H9 (cell line): Measurements from ENCODE around the gene METTL25B. TPM values are rescaled to one million over a fixed set of nuclear protein-coding genes. Genes with fewer than 3 reads are reported as not detected.
A peak's percentile ranks its signal among the peaks of the same experiment; 100 is the strongest.

Experiments used
- DNase-seq: peaks from one replicate; pipeline ENCODE4 v3.0.0-alpha.2; 2017
- H2AFZ ChIP-seq: one replicate; pipeline ENCODE4 v1.6.1; 2013; ENCODE audit warnings: mild to moderate bottlenecking, low read length, control low read depth, moderate library complexity
- H2AK5ac ChIP-seq: 2 replicates; pipeline ENCODE4 v1.6.1; 2013; ENCODE audit warnings: low read length, control low read depth, mixed read lengths; ENCODE audit not compliant: insufficient read length
- H2BK120ac ChIP-seq: one replicate; pipeline ENCODE4 v1.6.1; 2013; ENCODE audit warnings: low read depth, mild to moderate bottlenecking, low read length, control low read depth, inconsistent platforms; ENCODE audit not compliant: poor library complexity, severe bottlenecking
- H2BK12ac ChIP-seq: 2 replicates; pipeline ENCODE4 v1.6.1; 2013; ENCODE audit warnings: low read length, control low read depth, mixed read lengths, low read depth; ENCODE audit not compliant: insufficient read length
- H2BK15ac ChIP-seq: 2 replicates; pipeline ENCODE4 v1.6.1; 2013; ENCODE audit warnings: low read depth, low read length, control low read depth
- H2BK20ac ChIP-seq: one replicate; pipeline ENCODE4 v1.6.1; 2013; ENCODE audit warnings: low read depth, mild to moderate bottlenecking, low read length, control low read depth, inconsistent platforms; ENCODE audit not compliant: poor library complexity, severe bottlenecking
- H2BK5ac ChIP-seq: 2 replicates; pipeline ENCODE4 v1.6.1; 2013; ENCODE audit warnings: low read length, control low read depth, mixed read lengths; ENCODE audit not compliant: insufficient read length
- H3K14ac ChIP-seq: 2 replicates; pipeline ENCODE4 v1.6.1; 2013; ENCODE audit warnings: low read length, control low read depth; ENCODE audit not compliant: insufficient read depth
- H3K18ac ChIP-seq: 2 replicates; pipeline ENCODE4 v1.6.1; 2013; ENCODE audit warnings: low read depth, mild to moderate bottlenecking, mixed read lengths, low read length, control low read depth; ENCODE audit not compliant: insufficient read length
- H3K23ac ChIP-seq: 2 replicates; pipeline ENCODE4 v1.6.1; 2013; ENCODE audit warnings: low read length, control low read depth, mixed read lengths, low read depth; ENCODE audit not compliant: insufficient read length
- H3K23me2 ChIP-seq: 2 replicates; pipeline ENCODE4 v1.6.1; 2013; ENCODE audit warnings: low read depth, mild to moderate bottlenecking, mixed read lengths, low read length, control low read depth; ENCODE audit not compliant: insufficient read length, poor library complexity, severe bottlenecking
- H3K27ac ChIP-seq: 2 replicates; pipeline ENCODE4 v1.5.1; 2013; ENCODE audit warnings: low read length, control low read depth, mixed read lengths, low read depth; ENCODE audit not compliant: insufficient read length
- H3K27me3 ChIP-seq: 2 replicates; pipeline ENCODE4 v1.6.1; 2013; ENCODE audit warnings: low read length, control low read depth, inconsistent platforms; ENCODE audit not compliant: insufficient read depth
- H3K4ac ChIP-seq: 2 replicates; pipeline ENCODE4 v1.6.1; 2013; ENCODE audit warnings: low read depth, mild to moderate bottlenecking, control low read depth, inconsistent platforms, low read length, moderate library complexity
- H3K4me1 ChIP-seq: 2 replicates; pipeline ENCODE4 v1.6.1; 2013; ENCODE audit warnings: low read length, control low read depth, inconsistent platforms; ENCODE audit not compliant: insufficient read depth
- H3K4me2 ChIP-seq: 2 replicates; pipeline ENCODE4 v1.6.1; 2013; ENCODE audit warnings: low read length, control low read depth, mixed read lengths; ENCODE audit not compliant: insufficient read length, insufficient read depth
- H3K56ac ChIP-seq: 2 replicates; pipeline ENCODE4 v1.6.1; 2013; ENCODE audit warnings: low read depth, mild to moderate bottlenecking, mixed read lengths, low read length, control low read depth; ENCODE audit not compliant: insufficient read length
- H3K79me1 ChIP-seq: 2 replicates; pipeline ENCODE4 v1.6.1; 2013; ENCODE audit warnings: low read depth, mild to moderate bottlenecking, moderate library complexity, low read length, control low read depth, inconsistent platforms; ENCODE audit not compliant: insufficient read depth, poor library complexity, severe bottlenecking
- H3K79me2 ChIP-seq: 2 replicates; pipeline ENCODE4 v1.6.1; 2013; ENCODE audit warnings: low read length, control low read depth, inconsistent platforms; ENCODE audit not compliant: insufficient read depth
- H3K9ac ChIP-seq: 2 replicates; pipeline ENCODE4 v1.6.1; 2013; ENCODE audit warnings: low read length, control low read depth, mixed read lengths; ENCODE audit not compliant: insufficient read length; ENCODE audit errors: extremely low read depth
- H3K9me3 ChIP-seq: one replicate; pipeline ENCODE4 v1.6.1; 2013; ENCODE audit warnings: low read depth, low read length, inconsistent platforms; ENCODE audit not compliant: control insufficient read depth
- H3T11ph ChIP-seq: one replicate; pipeline ENCODE4 v1.6.1; 2013; ENCODE audit warnings: mild to moderate bottlenecking, low read length, control low read depth, inconsistent platforms
- H4K20me1 ChIP-seq: one replicate; pipeline ENCODE4 v1.6.1; 2013; ENCODE audit not compliant: control insufficient read depth, insufficient read length, insufficient read depth
- H4K5ac ChIP-seq: 2 replicates; pipeline ENCODE4 v1.6.1; 2013; ENCODE audit warnings: low read depth, mild to moderate bottlenecking, mixed read lengths, low read length, control low read depth; ENCODE audit not compliant: insufficient read length
- H4K8ac ChIP-seq: replicated peaks from 2 replicates; pipeline ENCODE4 v1.6.1; 2013; ENCODE audit warnings: low read length, control low read depth, mixed read lengths, low read depth; ENCODE audit not compliant: insufficient read length
- H4K91ac ChIP-seq: 2 replicates; pipeline ENCODE4 v1.6.1; 2013; ENCODE audit warnings: low read depth, mild to moderate bottlenecking, moderate library complexity, mixed read lengths, low read length, control low read depth; ENCODE audit not compliant: insufficient read length
- H3K27ac Mint-ChIP-seq, 3 experiments: 2 replicates in 2 of 3; 3 replicates in 1 of 3; pipeline ENCODE4 v1.8.0; 2020 to 2021; ENCODE audit warnings: mixed read lengths in 3 of 3, mild to moderate bottlenecking in 1 of 3, moderate library complexity in 1 of 3
- H3K27me3 Mint-ChIP-seq: 2 replicates; pipeline ENCODE4 v1.8.0; 2021; ENCODE audit warnings: low read depth, mild to moderate bottlenecking, moderate library complexity, mixed read lengths
- H3K36me3 Mint-ChIP-seq, 3 experiments: 2 replicates in 2 of 3; 3 replicates in 1 of 3; pipeline ENCODE4 v1.8.0; 2020 to 2021; ENCODE audit warnings: low read depth in 3 of 3, mixed read lengths in 3 of 3; ENCODE audit not compliant: insufficient read depth in 1 of 3
- H3K4me1 Mint-ChIP-seq, 2 experiments: 2 replicates each; pipeline ENCODE4 v1.8.0; 2020; ENCODE audit warnings: mixed read lengths in 2 of 2
- H3K4me3 Mint-ChIP-seq, 2 experiments: 2 replicates in 1 of 2; 3 replicates in 1 of 2; pipeline ENCODE4 v1.8.0; 2020 to 2021; ENCODE audit warnings: mild to moderate bottlenecking in 2 of 2, mixed read lengths in 2 of 2, moderate library complexity in 1 of 2
- H3K9me3 Mint-ChIP-seq, 2 experiments: 2 replicates in 1 of 2; 3 replicates in 1 of 2; pipeline ENCODE4 v1.8.0; 2020; ENCODE audit warnings: mild to moderate bottlenecking in 2 of 2, mixed read lengths in 2 of 2, moderate library complexity in 1 of 2
- CTCF ChIP-seq: fragments of 200-600 bp; sonication (generic); conservative IDR thresholded peaks from 3 replicates; pipeline ENCODE4 v1.8.0; 2021; ENCODE audit warnings: antibody characterized with exemption, mild to moderate bottlenecking
- WGBS: extraction: QIAGEN DNeasy Blood & Tissue Kit; methylation state at CpG from one replicate; pipeline ENCODE4 v1.1.7; 2013; ENCODE audit warnings: missing lambda C conversion rate, low lambda C conversion rate, mixed read lengths; ENCODE audit not compliant: insufficient read length; ENCODE audit errors: extremely low coverage; 5-methylcytosine and 5-hydroxymethylcytosine counted together
- total RNA-seq: library from RNA; stranded (reverse); gene quantifications from 2 replicates; pipeline ENCODE4 v1.2.1, GENCODE V29; 2021

The METTL25B gene
- total RNA-seq, 1 experiment from 2014 or later = 26.2 TPM

DNA sequence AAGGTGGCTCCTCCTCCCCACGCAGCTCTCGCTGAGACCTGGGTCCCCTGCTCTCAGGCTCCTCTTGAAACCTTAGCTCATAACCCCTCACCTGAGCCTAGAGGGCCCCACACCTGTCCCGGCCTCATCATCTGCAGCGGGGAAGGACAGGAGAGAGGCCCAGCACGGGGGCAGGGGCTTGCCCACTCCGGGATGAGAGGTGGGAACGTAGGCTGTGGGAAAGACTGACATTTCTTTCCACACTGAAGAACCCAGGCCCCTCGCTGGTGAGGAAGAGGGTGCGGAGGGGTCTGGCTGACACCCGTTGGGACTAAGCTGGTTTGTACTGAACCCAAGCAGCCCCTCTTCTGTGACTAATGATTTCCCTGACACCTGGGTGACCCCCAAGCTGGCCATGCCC is 37.1 kb upstream of the METTL25B start:
- Histone ChIP-seq H4K20me1 (no peaks in the 10 kb centered on the region), H3K56ac (no peak overlapping the region), H4K8ac (no peak overlapping the region), H3K4ac (no peak overlapping the region), H2BK5ac (no peak overlapping the region), H2BK15ac (no peak overlapping the region), H3K18ac (no peak overlapping the region), H2BK20ac (no peak overlapping the region), H3K9ac (no peak overlapping the region), H3T11ph (no peak overlapping the region), H3K9me3 (no peaks in the 10 kb centered on the region), H3K14ac (no peak overlapping the region), H4K91ac (no peak overlapping the region), H3K79me2 (no peaks in the 10 kb centered on the region), H2BK12ac (no peak overlapping the region), H3K23ac (no peak overlapping the region), H3K27ac (no peak overlapping the region), H3K23me2 (peaks cover 10% of the 10 kb centered on the region), H2AK5ac (no peak overlapping the region), H3K27me3 (no peaks in the 10 kb centered on the region), H3K4me2 (peak overlapping the region; percentile 53), H2BK120ac (no peak overlapping the region), H2AFZ (no peak overlapping the region), H3K79me1 (no peaks in the 10 kb centered on the region), H4K5ac (no peak overlapping the region), H3K4me1 (peaks cover 17% of the 10 kb centered on the region; the same call in 1 of the 2 replicates)
- Mint-ChIP-seq H3K9me3 (peaks cover 0 to 5% of the 10 kb centered on the region in 2 experiments; a peak in 1 of 5 replicates), H3K4me1 (peaks cover 57 to 58% of the 10 kb centered on the region in 2 experiments), H3K27ac (peak overlapping the region in 1 of 3 experiments; percentile 90; a peak in 1 of 7 replicates), H3K27me3 (peaks cover 13% of the 10 kb centered on the region), H3K4me3 (0 out of 5 replicates have a peak overlapping the region, but pooled peaks of 1 of the 2 experiments have one; percentile 75), H3K36me3 (no peaks in the 10 kb centered on the region)
- no peak for TF ChIP-seq CTCF
- WGBS = no CpG with 5 or more reads among the region's 10 CpGs
- DNase-seq = no peak
